HEK293T (cell line): ENCODE results near the gene PRCP.

Experiments
- BHLHE40 ChIP-seq: fragments of 450-650 bp; IDR thresholded peaks from 2 replicates; pipeline ENCODE4 v1.6.1; 2016; ENCODE audit warnings: mild to moderate bottlenecking, moderate library complexity, borderline replicate concordance
- ELF4 ChIP-seq: fragments of 450-650 bp; IDR thresholded peaks from 2 replicates; pipeline ENCODE4 v1.6.1; 2017; ENCODE audit warnings: antibody characterized with exemption
- FOXA1 ChIP-seq: fragments of 450-650 bp; IDR thresholded peaks from 2 replicates; pipeline ENCODE4 v1.6.1; 2016; ENCODE audit warnings: mild to moderate bottlenecking
- FOXK2 ChIP-seq: fragments of 450-650 bp; IDR thresholded peaks from 2 replicates; pipeline ENCODE4 v1.6.1; 2016; ENCODE audit warnings: mild to moderate bottlenecking
- FOXM1 ChIP-seq: fragments of 450-650 bp; IDR thresholded peaks from 2 replicates; pipeline ENCODE4 v1.6.1; 2017; ENCODE audit warnings: mild to moderate bottlenecking, borderline replicate concordance
- HDGF ChIP-seq: fragments of 450-650 bp; IDR thresholded peaks from 2 replicates; pipeline ENCODE4 v1.6.1; 2017; ENCODE audit warnings: antibody characterized with exemption, borderline replicate concordance
- SP1 ChIP-seq: fragments of 450-650 bp; IDR thresholded peaks from 2 replicates; pipeline ENCODE4 v1.6.1; 2017
- SUZ12 ChIP-seq: fragments of 450-650 bp; IDR thresholded peaks from 2 replicates; pipeline ENCODE4 v1.6.1; 2016; ENCODE audit warnings: mild to moderate bottlenecking
- TARDBP ChIP-seq: fragments of 450-650 bp; IDR thresholded peaks from 2 replicates; pipeline ENCODE4 v1.6.1; 2016

DNA sequence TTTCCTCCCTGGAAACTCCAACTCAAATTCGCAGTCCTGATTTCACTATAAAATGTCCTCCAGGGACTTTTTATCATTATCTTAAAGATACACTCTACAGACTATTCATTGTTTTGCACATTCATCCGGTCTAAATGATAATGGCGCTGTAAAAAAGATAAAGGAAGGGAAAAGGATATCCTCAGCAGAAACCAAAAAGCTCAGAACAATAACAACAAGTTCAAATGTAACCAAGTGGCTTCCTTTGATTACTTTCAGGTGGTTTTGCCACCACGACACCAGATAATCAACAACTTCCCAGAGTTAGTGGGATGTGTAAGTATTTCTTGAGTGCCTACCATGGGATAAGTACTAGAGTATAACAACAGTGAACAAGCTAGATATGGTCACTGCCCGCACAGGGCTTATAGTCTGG, 26.3 kb downstream of the PRCP start:
- no peak for TF ChIP-seq BHLHE40
- TF ChIP-seq HDGF, result no peak
- no peak for TF ChIP-seq FOXM1
- no peak for TF ChIP-seq FOXK2
- TF ChIP-seq FOXA1, result no peak
- TF ChIP-seq TARDBP, result no peak
- no peak for TF ChIP-seq SP1
- TF ChIP-seq SUZ12, result no peak
- no peak for TF ChIP-seq ELF4
